Neural progenitor cell (in vitro differentiated cells): Measurements from ENCODE around the gene KCND1.

Source experiments
- CTCF ChIP-seq: fragments of 200-600 bp; sonication (generic); IDR thresholded peaks from 2 replicates; pipeline ENCODE4 v1.5.1; 2017; ENCODE audit warnings: antibody characterized with exemption, mild to moderate bottlenecking
- EZH2phosphoT487 ChIP-seq: fragments of 200-600 bp; sonication (generic); IDR thresholded peaks from 2 replicates; pipeline ENCODE4 v1.6.1; 2017; ENCODE audit warnings: antibody characterized with exemption

- TF ChIP-seq CTCF (no peak), EZH2phosphoT487 (no peak)
Measured at GRCh38 chrX:48957827-48958634, 13.6 kb downstream of the KCND1 start.
